ENCODE results near the gene ARMC12. TPM values are rescaled to one million over a fixed set of nuclear protein-coding genes. Genes with fewer than 3 reads are reported as not detected.

The ARMC12 gene
- polyA plus RNA-seq (2012; rRNA removed), result 1.6 and 2.0 TPM in 2 replicates
- polyA plus RNA-seq (2012; cell fraction: cytosol; rRNA removed), result 0.58 and 0.72 TPM in 2 replicates
- 18.1 and 19.9 TPM in 2 replicates for polyA plus RNA-seq (2012; cell fraction: nucleus; rRNA removed)

- no peaks in the 10 kb centered on the region for H3K9me3 ChIP-seq
- peak within 1 kb of the TSS in 1 of 2 experiments; percentile 14; a peak in 1 of 4 replicates for H3K27ac ChIP-seq (ENCODE audit: low read depth in 2 of 2, low read length in 1 of 2)
- no peaks in the 10 kb centered on the region for H3K79me2 ChIP-seq (ENCODE audit: insufficient read depth)
- H2AFZ ChIP-seq (ENCODE audit: low read depth), result no peak within 1 kb of the TSS
- H3K9me2 ChIP-seq, result no peaks in the 10 kb centered on the region
- POLR2A ChIA-PET, result interaction anchor here (1.0 to 1.2 kb wide), 2 partner anchors 205 to 278 kb away, joined by 4 to 6 read pairs; no protein-coding TSS in a partner anchor
- 83% methylated on average over 5 of the region's 10 CpGs for WGBS (ENCODE audit: low lambda C conversion rate)
- no peak within 1 kb of the TSS for H3K4me2 ChIP-seq
- H3K4me1 ChIP-seq (ENCODE audit: control insufficient read depth in 1 of 2, insufficient read depth in 2 of 2, low read depth in 1 of 2, low read length in 1 of 2), result peaks cover 5 to 15% of the 10 kb centered on the region in 2 experiments; a peak in 1 of 4 replicates
- H4K20me1 ChIP-seq (ENCODE audit: insufficient read depth), result no peaks in the 10 kb centered on the region
- no peak for TF ChIP-seq GATA2 (CRISPR knock-in tag; IDR thresholded peaks at IDR 0.05)
- no peak for TF ChIP-seq TCF12 (IDR thresholded peaks at IDR 0.05)
- TF ChIP-seq, protein P1, sequence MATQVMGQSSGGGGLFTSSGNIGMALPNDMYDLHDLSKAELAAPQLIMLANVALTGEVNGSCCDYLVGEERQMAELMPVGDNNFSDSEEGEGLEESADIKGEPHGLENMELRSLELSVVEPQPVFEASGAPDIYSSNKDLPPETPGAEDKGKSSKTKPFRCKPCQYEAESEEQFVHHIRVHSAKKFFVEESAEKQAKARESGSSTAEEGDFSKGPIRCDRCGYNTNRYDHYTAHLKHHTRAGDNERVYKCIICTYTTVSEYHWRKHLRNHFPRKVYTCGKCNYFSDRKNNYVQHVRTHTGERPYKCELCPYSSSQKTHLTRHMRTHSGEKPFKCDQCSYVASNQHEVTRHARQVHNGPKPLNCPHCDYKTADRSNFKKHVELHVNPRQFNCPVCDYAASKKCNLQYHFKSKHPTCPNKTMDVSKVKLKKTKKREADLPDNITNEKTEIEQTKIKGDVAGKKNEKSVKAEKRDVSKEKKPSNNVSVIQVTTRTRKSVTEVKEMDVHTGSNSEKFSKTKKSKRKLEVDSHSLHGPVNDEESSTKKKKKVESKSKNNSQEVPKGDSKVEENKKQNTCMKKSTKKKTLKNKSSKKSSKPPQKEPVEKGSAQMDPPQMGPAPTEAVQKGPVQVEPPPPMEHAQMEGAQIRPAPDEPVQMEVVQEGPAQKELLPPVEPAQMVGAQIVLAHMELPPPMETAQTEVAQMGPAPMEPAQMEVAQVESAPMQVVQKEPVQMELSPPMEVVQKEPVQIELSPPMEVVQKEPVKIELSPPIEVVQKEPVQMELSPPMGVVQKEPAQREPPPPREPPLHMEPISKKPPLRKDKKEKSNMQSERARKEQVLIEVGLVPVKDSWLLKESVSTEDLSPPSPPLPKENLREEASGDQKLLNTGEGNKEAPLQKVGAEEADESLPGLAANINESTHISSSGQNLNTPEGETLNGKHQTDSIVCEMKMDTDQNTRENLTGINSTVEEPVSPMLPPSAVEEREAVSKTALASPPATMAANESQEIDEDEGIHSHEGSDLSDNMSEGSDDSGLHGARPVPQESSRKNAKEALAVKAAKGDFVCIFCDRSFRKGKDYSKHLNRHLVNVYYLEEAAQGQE (IDR thresholded peaks at IDR 0.05; ENCODE audit: low read depth, low read length), result no peak
- no peak for TF ChIP-seq CHD2 (IDR thresholded peaks at IDR 0.05; ENCODE audit: low read length, partially characterized antibody)
- no peak for TF ChIP-seq FOXM1 (IDR thresholded peaks at IDR 0.05; ENCODE audit: low read depth)
- no peak for TF ChIP-seq EZH2phosphoT487 (IDR thresholded peaks at IDR 0.05; ENCODE audit: borderline replicate concordance, low read depth)
- TF ChIP-seq, protein P2, sequence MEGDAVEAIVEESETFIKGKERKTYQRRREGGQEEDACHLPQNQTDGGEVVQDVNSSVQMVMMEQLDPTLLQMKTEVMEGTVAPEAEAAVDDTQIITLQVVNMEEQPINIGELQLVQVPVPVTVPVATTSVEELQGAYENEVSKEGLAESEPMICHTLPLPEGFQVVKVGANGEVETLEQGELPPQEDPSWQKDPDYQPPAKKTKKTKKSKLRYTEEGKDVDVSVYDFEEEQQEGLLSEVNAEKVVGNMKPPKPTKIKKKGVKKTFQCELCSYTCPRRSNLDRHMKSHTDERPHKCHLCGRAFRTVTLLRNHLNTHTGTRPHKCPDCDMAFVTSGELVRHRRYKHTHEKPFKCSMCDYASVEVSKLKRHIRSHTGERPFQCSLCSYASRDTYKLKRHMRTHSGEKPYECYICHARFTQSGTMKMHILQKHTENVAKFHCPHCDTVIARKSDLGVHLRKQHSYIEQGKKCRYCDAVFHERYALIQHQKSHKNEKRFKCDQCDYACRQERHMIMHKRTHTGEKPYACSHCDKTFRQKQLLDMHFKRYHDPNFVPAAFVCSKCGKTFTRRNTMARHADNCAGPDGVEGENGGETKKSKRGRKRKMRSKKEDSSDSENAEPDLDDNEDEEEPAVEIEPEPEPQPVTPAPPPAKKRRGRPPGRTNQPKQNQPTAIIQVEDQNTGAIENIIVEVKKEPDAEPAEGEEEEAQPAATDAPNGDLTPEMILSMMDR (IDR thresholded peaks at IDR 0.05), result no peak
- no peak for TF ChIP-seq SMC3 (IDR thresholded peaks at IDR 0.05; ENCODE audit: low read depth, low read length)
- no peak for TF ChIP-seq EP300 (IDR thresholded peaks at IDR 0.05; ENCODE audit: borderline replicate concordance in 1 of 2, low read depth in 1 of 2, low read length in 1 of 2)
- no peak for TF ChIP-seq RXRA (IDR thresholded peaks at IDR 0.05; ENCODE audit: borderline replicate concordance, low read depth)
- no peak for TF ChIP-seq USF2 (IDR thresholded peaks at IDR 0.05; ENCODE audit: borderline replicate concordance, low read depth, low read length)
- TF ChIP-seq, protein P3, sequence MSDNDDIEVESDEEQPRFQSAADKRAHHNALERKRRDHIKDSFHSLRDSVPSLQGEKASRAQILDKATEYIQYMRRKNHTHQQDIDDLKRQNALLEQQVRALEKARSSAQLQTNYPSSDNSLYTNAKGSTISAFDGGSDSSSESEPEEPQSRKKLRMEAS (IDR thresholded peaks at IDR 0.05; ENCODE audit: low read depth), result no peak
- TF ChIP-seq RCOR1 (IDR thresholded peaks at IDR 0.05; ENCODE audit: low read length), result no peak
- no peak for TF ChIP-seq TAF1 (IDR thresholded peaks at IDR 0.05; ENCODE audit: borderline replicate concordance, low read depth, low read length)
- no peak within 1 kb of the TSS; a peak in 1 of 4 replicates for H3K4me3 ChIP-seq (ENCODE audit: low read depth in 2 of 2, low read length in 1 of 2)
- CTCF ChIA-PET, result interaction anchor here (0.6 to 11.0 kb wide), 72 partner anchors 9 to 618 kb away, joined by 3 to 271 read pairs (median 5); partner anchors contain the start of genes FANCE, FKBP5, MAPK14 and PPARD
- H3K9ac ChIP-seq, result no peak within 1 kb of the TSS
- no peaks in the 10 kb centered on the region for H3K36me3 ChIP-seq (replicated peaks in 1 of 2; ENCODE audit: control insufficient read depth in 1 of 2, insufficient read depth in 2 of 2, low read length in 1 of 2)
- no peaks in the 10 kb centered on the region for H3F3A ChIP-seq (replicated peaks; ENCODE audit: insufficient read depth)
- DNase-seq, result no peak
- no peaks in the 10 kb centered on the region for H3K27me3 ChIP-seq (ENCODE audit: insufficient read depth)
Measured at GRCh38 chr6:35736982-35737412, at the start of gene ARMC12. Gene ARMC12 (plus strand): TSS chr6:35737032. CDS start chr6:35737109, 77 bp downstream.
